Chondrocyte (in vitro differentiated cells): ENCODE data around the gene ZNF853. TPM values are rescaled to one million over a fixed set of nuclear protein-coding genes. Genes with fewer than 3 reads are reported as not detected.
"Not testable (repeated sequence)": the region's sequence is repeated elsewhere in the genome, so short reads cannot be mapped to it uniquely, and the experiment has no call there.

Experiments used
- DNase-seq: peaks from one replicate; pipeline ENCODE4 v3.0.0; 2021; ENCODE audit warnings: mixed read lengths, low spot score
- H3K27ac Mint-ChIP-seq: one replicate; pipeline ENCODE4 v1.8.0; 2021; ENCODE audit warnings: mild to moderate bottlenecking, moderate library complexity, mixed read lengths; ENCODE audit not compliant: unreplicated experiment
- H3K27me3 Mint-ChIP-seq: 2 replicates; pipeline ENCODE4 v1.8.0; 2021; ENCODE audit warnings: low read depth, mixed read lengths
- H3K36me3 Mint-ChIP-seq: 2 replicates; pipeline ENCODE4 v1.8.0; 2021; ENCODE audit warnings: low read depth, mixed read lengths
- H3K4me1 Mint-ChIP-seq: 2 replicates; pipeline ENCODE4 v1.8.0; 2021; ENCODE audit warnings: low read depth, mild to moderate bottlenecking, mixed read lengths
- H3K4me3 Mint-ChIP-seq: one replicate; pipeline ENCODE4 v1.8.0; 2021; ENCODE audit warnings: mild to moderate bottlenecking, moderate library complexity, mixed read lengths; ENCODE audit not compliant: unreplicated experiment
- H3K9me3 Mint-ChIP-seq: 2 replicates; pipeline ENCODE4 v1.8.0; 2021; ENCODE audit warnings: low read depth, mixed read lengths
- CTCF ChIP-seq: fragments of 200-600 bp; sonication (generic); IDR thresholded peaks from 2 replicates; pipeline ENCODE4 v1.5.0; 2021; ENCODE audit warnings: antibody characterized with exemption, mild to moderate bottlenecking, moderate library complexity
- total RNA-seq: library from RNA; stranded (reverse); gene quantifications from 3 replicates; pipeline ENCODE4 v1.2.1, GENCODE V29; 2021

Gene ZNF853
- total RNA-seq, 1 donor from 2014 or later: 16.2 TPM

GRCh38 chr7:6576024-6576866 lies 39.2 kb upstream of the ZNF853 start:
- H3K9me3 Mint-ChIP-seq: no peaks in the 10 kb centered on the region
- H3K4me3 Mint-ChIP-seq: peak overlapping the region; percentile 60
- TF ChIP-seq CTCF: no peak
- peaks cover 6% of the 10 kb centered on the region for H3K36me3 Mint-ChIP-seq
- no peaks in the 10 kb centered on the region for H3K27me3 Mint-ChIP-seq
- DNase-seq: no peak
- peaks cover 16% of the 10 kb centered on the region for H3K4me1 Mint-ChIP-seq
- no peak overlapping the region for H3K27ac Mint-ChIP-seq

GRCh38 chr7:6576867-6577368 lies 38.5 kb upstream of the ZNF853 start:
- DNase-seq: not testable (repeated sequence)

GRCh38 chr7:6577369-6578113 lies 37.9 kb upstream of the ZNF853 start, which contains the start of gene ZDHHC4:
Gene ZDHHC4 (plus strand): TSS chr7:6577454. CDS start chr7:6580562, 3,108 bp downstream.
- DNase-seq: no peak
- Mint-ChIP-seq H3K27ac (peak within 1 kb of the TSS; percentile 91), H3K4me3 (peak within 1 kb of the TSS; percentile 83), H3K27me3 (no peaks in the 10 kb centered on the region), H3K4me1 (peaks cover 16% of the 10 kb centered on the region), H3K9me3 (no peaks in the 10 kb centered on the region), H3K36me3 (peaks cover 17% of the 10 kb centered on the region)
- peak; percentile 4 for TF ChIP-seq CTCF

More at GRCh38 chr7:6576867-6577368, 38.5 kb upstream of the ZNF853 start:
- not testable (repeated sequence) for H3K27me3 Mint-ChIP-seq, H3K9me3 Mint-ChIP-seq, H3K27ac Mint-ChIP-seq
- Mint-ChIP-seq H3K4me1 (peaks cover 16% of the 10 kb centered on the region), H3K36me3 (peaks cover 12% of the 10 kb centered on the region), H3K4me3 (peak overlapping the region; percentile 83)
- TF ChIP-seq CTCF: peak; percentile 4

- Mint-ChIP-seq H3K36me3 (peaks cover 17% of the 10 kb centered on the region), H3K4me1 (peaks cover 16% of the 10 kb centered on the region), H3K4me3 (peak overlapping the region; percentile 83), H3K9me3 (no peaks in the 10 kb centered on the region), H3K27ac (peak overlapping the region; percentile 18), H3K27me3 (no peaks in the 10 kb centered on the region)
- no peak for TF ChIP-seq CTCF
- no peak for DNase-seq
Measured at GRCh38 chr7:6578114-6579084, 37.0 kb upstream of the ZNF853 start.
